H9 (cell line): ENCODE measurements around the gene UTS2. TPM values are rescaled to one million over a fixed set of nuclear protein-coding genes. Genes with fewer than 3 reads are reported as not detected.

ENCODE experiments used
- DNase-seq: peaks from one replicate; pipeline ENCODE4 v3.0.0-alpha.2; 2017
- H2AFZ ChIP-seq: one replicate; pipeline ENCODE4 v1.6.1; 2013; ENCODE audit warnings: mild to moderate bottlenecking, low read length, control low read depth, moderate library complexity
- H2AK5ac ChIP-seq: 2 replicates; pipeline ENCODE4 v1.6.1; 2013; ENCODE audit warnings: low read length, control low read depth, mixed read lengths; ENCODE audit not compliant: insufficient read length
- H2BK120ac ChIP-seq: one replicate; pipeline ENCODE4 v1.6.1; 2013; ENCODE audit warnings: low read depth, mild to moderate bottlenecking, low read length, control low read depth, inconsistent platforms; ENCODE audit not compliant: poor library complexity, severe bottlenecking
- H2BK12ac ChIP-seq: 2 replicates; pipeline ENCODE4 v1.6.1; 2013; ENCODE audit warnings: low read length, control low read depth, mixed read lengths, low read depth; ENCODE audit not compliant: insufficient read length
- H2BK15ac ChIP-seq: 2 replicates; pipeline ENCODE4 v1.6.1; 2013; ENCODE audit warnings: low read depth, low read length, control low read depth
- H2BK20ac ChIP-seq: one replicate; pipeline ENCODE4 v1.6.1; 2013; ENCODE audit warnings: low read depth, mild to moderate bottlenecking, low read length, control low read depth, inconsistent platforms; ENCODE audit not compliant: poor library complexity, severe bottlenecking
- H2BK5ac ChIP-seq: 2 replicates; pipeline ENCODE4 v1.6.1; 2013; ENCODE audit warnings: low read length, control low read depth, mixed read lengths; ENCODE audit not compliant: insufficient read length
- H3K14ac ChIP-seq: 2 replicates; pipeline ENCODE4 v1.6.1; 2013; ENCODE audit warnings: low read length, control low read depth; ENCODE audit not compliant: insufficient read depth
- H3K18ac ChIP-seq: 2 replicates; pipeline ENCODE4 v1.6.1; 2013; ENCODE audit warnings: low read depth, mild to moderate bottlenecking, mixed read lengths, low read length, control low read depth; ENCODE audit not compliant: insufficient read length
- H3K23ac ChIP-seq: 2 replicates; pipeline ENCODE4 v1.6.1; 2013; ENCODE audit warnings: low read length, control low read depth, mixed read lengths, low read depth; ENCODE audit not compliant: insufficient read length
- H3K23me2 ChIP-seq: 2 replicates; pipeline ENCODE4 v1.6.1; 2013; ENCODE audit warnings: low read depth, mild to moderate bottlenecking, mixed read lengths, low read length, control low read depth; ENCODE audit not compliant: insufficient read length, poor library complexity, severe bottlenecking
- H3K27ac ChIP-seq: 2 replicates; pipeline ENCODE4 v1.5.1; 2013; ENCODE audit warnings: low read length, control low read depth, mixed read lengths, low read depth; ENCODE audit not compliant: insufficient read length
- H3K27me3 ChIP-seq: 2 replicates; pipeline ENCODE4 v1.6.1; 2013; ENCODE audit warnings: low read length, control low read depth, inconsistent platforms; ENCODE audit not compliant: insufficient read depth
- H3K4ac ChIP-seq: 2 replicates; pipeline ENCODE4 v1.6.1; 2013; ENCODE audit warnings: low read depth, mild to moderate bottlenecking, control low read depth, inconsistent platforms, low read length, moderate library complexity
- H3K4me1 ChIP-seq: 2 replicates; pipeline ENCODE4 v1.6.1; 2013; ENCODE audit warnings: low read length, control low read depth, inconsistent platforms; ENCODE audit not compliant: insufficient read depth
- H3K4me2 ChIP-seq: 2 replicates; pipeline ENCODE4 v1.6.1; 2013; ENCODE audit warnings: low read length, control low read depth, mixed read lengths; ENCODE audit not compliant: insufficient read length, insufficient read depth
- H3K56ac ChIP-seq: 2 replicates; pipeline ENCODE4 v1.6.1; 2013; ENCODE audit warnings: low read depth, mild to moderate bottlenecking, mixed read lengths, low read length, control low read depth; ENCODE audit not compliant: insufficient read length
- H3K79me1 ChIP-seq: 2 replicates; pipeline ENCODE4 v1.6.1; 2013; ENCODE audit warnings: low read depth, mild to moderate bottlenecking, moderate library complexity, low read length, control low read depth, inconsistent platforms; ENCODE audit not compliant: insufficient read depth, poor library complexity, severe bottlenecking
- H3K79me2 ChIP-seq: 2 replicates; pipeline ENCODE4 v1.6.1; 2013; ENCODE audit warnings: low read length, control low read depth, inconsistent platforms; ENCODE audit not compliant: insufficient read depth
- H3K9ac ChIP-seq: 2 replicates; pipeline ENCODE4 v1.6.1; 2013; ENCODE audit warnings: low read length, control low read depth, mixed read lengths; ENCODE audit not compliant: insufficient read length; ENCODE audit errors: extremely low read depth
- H3K9me3 ChIP-seq: one replicate; pipeline ENCODE4 v1.6.1; 2013; ENCODE audit warnings: low read depth, low read length, inconsistent platforms; ENCODE audit not compliant: control insufficient read depth
- H3T11ph ChIP-seq: one replicate; pipeline ENCODE4 v1.6.1; 2013; ENCODE audit warnings: mild to moderate bottlenecking, low read length, control low read depth, inconsistent platforms
- H4K20me1 ChIP-seq: one replicate; pipeline ENCODE4 v1.6.1; 2013; ENCODE audit not compliant: control insufficient read depth, insufficient read length, insufficient read depth
- H4K5ac ChIP-seq: 2 replicates; pipeline ENCODE4 v1.6.1; 2013; ENCODE audit warnings: low read depth, mild to moderate bottlenecking, mixed read lengths, low read length, control low read depth; ENCODE audit not compliant: insufficient read length
- H4K8ac ChIP-seq: replicated peaks from 2 replicates; pipeline ENCODE4 v1.6.1; 2013; ENCODE audit warnings: low read length, control low read depth, mixed read lengths, low read depth; ENCODE audit not compliant: insufficient read length
- H4K91ac ChIP-seq: 2 replicates; pipeline ENCODE4 v1.6.1; 2013; ENCODE audit warnings: low read depth, mild to moderate bottlenecking, moderate library complexity, mixed read lengths, low read length, control low read depth; ENCODE audit not compliant: insufficient read length
- H3K27ac Mint-ChIP-seq, 3 experiments: 2 replicates in 2 of 3; 3 replicates in 1 of 3; pipeline ENCODE4 v1.8.0; 2020 to 2021; ENCODE audit warnings: mixed read lengths in 3 of 3, mild to moderate bottlenecking in 1 of 3, moderate library complexity in 1 of 3
- H3K27me3 Mint-ChIP-seq: 2 replicates; pipeline ENCODE4 v1.8.0; 2021; ENCODE audit warnings: low read depth, mild to moderate bottlenecking, moderate library complexity, mixed read lengths
- H3K36me3 Mint-ChIP-seq, 3 experiments: 2 replicates in 2 of 3; 3 replicates in 1 of 3; pipeline ENCODE4 v1.8.0; 2020 to 2021; ENCODE audit warnings: low read depth in 3 of 3, mixed read lengths in 3 of 3; ENCODE audit not compliant: insufficient read depth in 1 of 3
- H3K4me1 Mint-ChIP-seq, 2 experiments: 2 replicates each; pipeline ENCODE4 v1.8.0; 2020; ENCODE audit warnings: mixed read lengths in 2 of 2
- H3K4me3 Mint-ChIP-seq, 2 experiments: 2 replicates in 1 of 2; 3 replicates in 1 of 2; pipeline ENCODE4 v1.8.0; 2020 to 2021; ENCODE audit warnings: mild to moderate bottlenecking in 2 of 2, mixed read lengths in 2 of 2, moderate library complexity in 1 of 2
- H3K9me3 Mint-ChIP-seq, 2 experiments: 2 replicates in 1 of 2; 3 replicates in 1 of 2; pipeline ENCODE4 v1.8.0; 2020; ENCODE audit warnings: mild to moderate bottlenecking in 2 of 2, mixed read lengths in 2 of 2, moderate library complexity in 1 of 2
- WGBS: extraction: QIAGEN DNeasy Blood & Tissue Kit; methylation state at CpG from one replicate; pipeline ENCODE4 v1.1.7; 2013; ENCODE audit warnings: missing lambda C conversion rate, low lambda C conversion rate, mixed read lengths; ENCODE audit not compliant: insufficient read length; ENCODE audit errors: extremely low coverage; 5-methylcytosine and 5-hydroxymethylcytosine counted together
- total RNA-seq: library from RNA; stranded (reverse); gene quantifications from 2 replicates; pipeline ENCODE4 v1.2.1, GENCODE V29; 2021
- TF ChIP-seq, protein P1 (sequence below): fragments of 200-600 bp; sonication (generic); conservative IDR thresholded peaks from 3 replicates; pipeline ENCODE4 v1.8.0; 2021; ENCODE audit warnings: antibody characterized with exemption, mild to moderate bottlenecking

Gene UTS2
- total RNA-seq, 1 experiment from 2014 or later: not detected

DNA sequence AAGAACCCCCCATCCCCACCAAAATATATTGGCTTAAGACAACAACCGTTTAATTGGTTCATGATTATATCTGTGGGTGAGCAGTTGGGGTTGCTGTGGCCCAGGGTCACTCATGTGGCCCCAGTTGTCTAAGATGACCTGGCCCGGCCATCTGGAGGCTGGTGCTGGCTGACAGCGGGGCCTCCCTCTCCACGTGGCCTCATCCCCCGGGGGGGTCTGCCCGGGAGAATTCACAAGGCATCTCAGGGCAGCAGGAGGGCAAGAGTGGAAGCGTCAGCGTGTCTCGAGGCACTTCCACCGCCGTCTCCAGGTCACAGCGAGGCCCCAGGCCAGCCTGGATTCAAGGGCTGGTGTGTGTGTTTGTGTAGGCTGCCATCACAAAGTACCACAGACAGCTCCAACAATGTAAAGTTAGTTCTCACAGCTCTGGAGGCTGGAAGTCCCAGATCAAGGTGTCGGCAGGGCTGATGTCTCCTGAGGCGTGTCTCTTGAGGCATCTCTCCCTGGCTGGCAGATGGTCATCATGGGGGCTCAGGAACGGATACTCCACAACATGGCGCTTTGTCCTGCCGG lies 11.0 kb upstream of the UTS2 start:
- no CpG with 5 or more reads among the region's 17 CpGs for WGBS
- Histone ChIP-seq H3K4me2 (no peak overlapping the region), H3K79me2 (no peaks in the 10 kb centered on the region), H3K79me1 (no peaks in the 10 kb centered on the region), H4K5ac (no peak overlapping the region), H3K14ac (no peak overlapping the region), H2BK20ac (no peak overlapping the region), H4K91ac (no peak overlapping the region), H2BK120ac (no peak overlapping the region), H2BK12ac (no peak overlapping the region), H3K9me3 (no peaks in the 10 kb centered on the region), H2AFZ (no peak overlapping the region), H4K20me1 (no peaks in the 10 kb centered on the region), H2BK5ac (no peak overlapping the region), H3K56ac (no peak overlapping the region), H3K27me3 (no peaks in the 10 kb centered on the region), H3K27ac (no peak overlapping the region), H3K18ac (no peak overlapping the region), H3T11ph (no peak overlapping the region), H4K8ac (no peak overlapping the region), H3K4ac (no peak overlapping the region), H2AK5ac (no peak overlapping the region), H3K23me2 (no peaks in the 10 kb centered on the region), H3K23ac (no peak overlapping the region), H3K9ac (no peak overlapping the region), H2BK15ac (no peak overlapping the region), H3K4me1 (no peaks in the 10 kb centered on the region)
- no peak overlapping the region for H3K4me3 Mint-ChIP-seq
- TF ChIP-seq, protein P1, sequence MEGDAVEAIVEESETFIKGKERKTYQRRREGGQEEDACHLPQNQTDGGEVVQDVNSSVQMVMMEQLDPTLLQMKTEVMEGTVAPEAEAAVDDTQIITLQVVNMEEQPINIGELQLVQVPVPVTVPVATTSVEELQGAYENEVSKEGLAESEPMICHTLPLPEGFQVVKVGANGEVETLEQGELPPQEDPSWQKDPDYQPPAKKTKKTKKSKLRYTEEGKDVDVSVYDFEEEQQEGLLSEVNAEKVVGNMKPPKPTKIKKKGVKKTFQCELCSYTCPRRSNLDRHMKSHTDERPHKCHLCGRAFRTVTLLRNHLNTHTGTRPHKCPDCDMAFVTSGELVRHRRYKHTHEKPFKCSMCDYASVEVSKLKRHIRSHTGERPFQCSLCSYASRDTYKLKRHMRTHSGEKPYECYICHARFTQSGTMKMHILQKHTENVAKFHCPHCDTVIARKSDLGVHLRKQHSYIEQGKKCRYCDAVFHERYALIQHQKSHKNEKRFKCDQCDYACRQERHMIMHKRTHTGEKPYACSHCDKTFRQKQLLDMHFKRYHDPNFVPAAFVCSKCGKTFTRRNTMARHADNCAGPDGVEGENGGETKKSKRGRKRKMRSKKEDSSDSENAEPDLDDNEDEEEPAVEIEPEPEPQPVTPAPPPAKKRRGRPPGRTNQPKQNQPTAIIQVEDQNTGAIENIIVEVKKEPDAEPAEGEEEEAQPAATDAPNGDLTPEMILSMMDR: no peak
- H3K27me3 Mint-ChIP-seq: peaks cover 1% of the 10 kb centered on the region; the same call in 1 of the 2 replicates
- H3K4me1 Mint-ChIP-seq: no peaks in the 10 kb centered on the region; a peak in 1 of 4 replicates
- H3K36me3 Mint-ChIP-seq: no peaks in the 10 kb centered on the region; a peak in 1 of 7 replicates
- DNase-seq: no peak
- H3K27ac Mint-ChIP-seq: no peak overlapping the region
- no peaks in the 10 kb centered on the region for H3K9me3 Mint-ChIP-seq
